K562 (cell line): ENCODE data around the gene STX12. TPM values are rescaled to one million over a fixed set of nuclear protein-coding genes. Genes with fewer than 3 reads are reported as not detected.

ENCODE experiments used
- BRCA1 ChIP-seq, 2 experiments: fragments of 450-650 bp in 1 of 2; sonication (generic) in 1 of 2; formaldehyde crosslinking in 1 of 2; IDR thresholded peaks; 2 replicates each; pipeline versions ENCODE4 v1.5.0 to v1.6.1; 2017 to 2020; ENCODE audit warnings: mild to moderate bottlenecking in 1 of 2, missing genetic modification reagents in 1 of 2
- CAMTA2 ChIP-seq: fragments of 250-450 bp; sonication (Bioruptor Pico); conservative IDR thresholded peaks from 2 replicates; pipeline ENCODE4 v1.5.1; 2022
- DDX20 ChIP-seq: fragments of 450-650 bp; IDR thresholded peaks from 2 replicates; pipeline ENCODE4 v1.6.1; 2016; ENCODE audit warnings: missing genetic modification characterization, low read depth, mild to moderate bottlenecking, missing compliant biosample characterization, moderate library complexity
- EGR1 ChIP-seq: fragments of 450-650 bp; conservative IDR thresholded peaks from 2 replicates; pipeline ENCODE4 v1.6.1; 2017; ENCODE audit warnings: mild to moderate bottlenecking
- KAT8 ChIP-seq: fragments of 450-650 bp; IDR thresholded peaks from 2 replicates; pipeline ENCODE4 v1.6.1; 2016; ENCODE audit warnings: low read depth, mild to moderate bottlenecking
- MEF2D ChIP-seq: conservative IDR thresholded peaks from 2 replicates; pipeline ENCODE4 v1.6.1; 2016; ENCODE audit warnings: low read depth, missing genetic modification characterization, missing compliant biosample characterization
- MGA ChIP-seq: fragments of 450-650 bp; IDR thresholded peaks from 2 replicates; pipeline ENCODE4 v1.6.1; 2016; ENCODE audit warnings: mild to moderate bottlenecking, moderate library complexity
- MLX ChIP-seq, 2 experiments: fragments of 450-650 bp in 1 of 2; sonication (generic) in 1 of 2; formaldehyde crosslinking; conservative IDR thresholded peaks; 2 replicates each; pipeline versions ENCODE4 v1.4.0 to v1.8.1; 2020 to 2022; ENCODE audit warnings: mild to moderate bottlenecking in 1 of 2, missing genetic modification reagents in 1 of 2
- NFYB ChIP-seq: IDR thresholded peaks from 2 replicates; pipeline ENCODE4 v1.6.1; 2011; ENCODE audit warnings: mild to moderate bottlenecking, moderate library complexity; ENCODE audit not compliant: insufficient read length; ENCODE audit errors: extremely low read depth
- PTBP1 ChIP-seq: fragments of 200-400 bp; formaldehyde crosslinking; IDR thresholded peaks from 2 replicates; pipeline ENCODE4 v1.6.1; 2017; ENCODE audit warnings: low read depth, low read length
- RAD21 ChIP-seq, 2 experiments: fragments of 250-450 bp in 1 of 2; fragments of 450-650 bp in 1 of 2; sonication (Bioruptor Pico) in 1 of 2; formaldehyde crosslinking in 1 of 2; IDR thresholded peaks in 1 of 2; conservative IDR thresholded peaks in 1 of 2; 2 replicates each; pipeline versions ENCODE4 v1.4.0 to v1.8.0; 2020 to 2022; ENCODE audit warnings: mild to moderate bottlenecking in 2 of 2, moderate library complexity in 1 of 2
- RBM25 ChIP-seq: fragments of 200-400 bp; formaldehyde crosslinking; IDR thresholded peaks from 2 replicates; pipeline ENCODE4 v1.6.1; 2018; ENCODE audit warnings: low read length, low read depth, moderate library complexity; ENCODE audit not compliant: severe bottlenecking
- SLC30A9 ChIP-seq: fragments of 250-450 bp; sonication (Bioruptor Pico); IDR thresholded peaks from 2 replicates; pipeline ENCODE4 v1.8.0; 2022; ENCODE audit warnings: mild to moderate bottlenecking, moderate library complexity
- polyA plus RNA-seq, 8 experiments: library from polyadenylated mRNA; depleted of rRNA in 4 of 8; stranded (reverse) in 5 of 8; unstranded in 3 of 8; fragments of >200 nt; fragmentation: Nextera tagmentation in 2 of 8; fragmentation: Illumina TruSeq in 1 of 8; extraction: Ambion mirVana in 2 of 8; extraction: Trizol in 1 of 8; gene quantifications; 2 replicates each; pipeline versions ENCODE4 v1.2.1 to v1.2.3, GENCODE V29; 2011 to 2014; ENCODE audit warnings: inconsistent platforms in 1 of 8, missing spikeins in 1 of 8
- total RNA-seq, 7 experiments: library from RNA; depleted of rRNA in 6 of 7; stranded (reverse); fragments of >200 nt in 6 of 7; fragmentation: Illumina TruSeq in 2 of 7; extraction: Trizol in 2 of 7; gene quantifications; 2 replicates each; pipeline versions ENCODE4 v1.2.1 to v1.2.3, GENCODE V29; 2011 to 2021; ENCODE audit warnings: low replicate concordance in 1 of 7
- TF ChIP-seq, protein P1 (sequence below): fragments of 250-450 bp; sonication (Bioruptor Pico); IDR thresholded peaks from 2 replicates; pipeline ENCODE4 v1.5.0; 2021
- TF ChIP-seq, protein P2 (sequence below): IDR thresholded peaks from 3 replicates; pipeline ENCODE4 v1.6.1; 2011; ENCODE audit warnings: borderline replicate concordance, mild to moderate bottlenecking; ENCODE audit not compliant: insufficient read length, insufficient read depth

Gene STX12
- total and polyA plus RNA-seq, 9 of the 15 experiments (the other 6 are each of a cell fraction or from before 2014, with no cell fraction given): 16.9 to 31.3 (median 25.7) TPM

DNA sequence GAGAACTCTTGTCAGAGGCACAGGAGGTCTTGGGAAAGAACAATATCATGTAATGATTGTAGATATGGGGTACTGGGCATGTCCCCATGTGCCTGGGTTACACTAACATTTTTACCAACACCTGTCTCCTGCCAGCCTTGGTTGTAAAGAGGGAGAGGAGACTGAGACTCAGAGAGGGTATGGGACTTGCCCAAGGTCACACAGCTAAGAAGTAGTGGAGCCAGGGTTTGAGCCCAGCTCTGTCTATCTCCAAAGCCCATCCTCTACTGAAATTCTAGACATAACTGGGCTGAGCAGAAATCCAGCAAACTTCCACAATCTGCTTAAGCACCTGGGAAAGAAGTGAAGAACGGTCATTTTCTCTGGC lies 96.7 kb downstream of the STX12 start (continued):
- TF ChIP-seq MGA (no peak), MLX (CRISPR knock-in tag; conservative IDR thresholded peaks at IDR 0.05) (no peak), BRCA1 (IDR thresholded peaks at IDR 0.05) (no peak), BRCA1 (CRISPR knock-in tag; IDR thresholded peaks at IDR 0.05) (no peak), EGR1 (no peak), RBM25 (peak; percentile 97), NFYB (no peak), RAD21 (CRISPR knock-in tag; conservative IDR thresholded peaks at IDR 0.05 in 1 of 2, IDR thresholded peaks at IDR 0.05 in 1 of 2) (no peak), CAMTA2 (CRISPR knock-in tag) (no peak), KAT8 (no peak), DDX20 (no peak), MEF2D (no peak), SLC30A9 (CRISPR knock-in tag) (no peak), PTBP1 (no peak)
- TF ChIP-seq, protein P1, sequence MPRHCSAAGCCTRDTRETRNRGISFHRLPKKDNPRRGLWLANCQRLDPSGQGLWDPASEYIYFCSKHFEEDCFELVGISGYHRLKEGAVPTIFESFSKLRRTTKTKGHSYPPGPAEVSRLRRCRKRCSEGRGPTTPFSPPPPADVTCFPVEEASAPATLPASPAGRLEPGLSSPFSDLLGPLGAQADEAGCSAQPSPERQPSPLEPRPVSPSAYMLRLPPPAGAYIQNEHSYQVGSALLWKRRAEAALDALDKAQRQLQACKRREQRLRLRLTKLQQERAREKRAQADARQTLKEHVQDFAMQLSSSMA (CRISPR knock-in tag): no peak
- TF ChIP-seq, protein P2, sequence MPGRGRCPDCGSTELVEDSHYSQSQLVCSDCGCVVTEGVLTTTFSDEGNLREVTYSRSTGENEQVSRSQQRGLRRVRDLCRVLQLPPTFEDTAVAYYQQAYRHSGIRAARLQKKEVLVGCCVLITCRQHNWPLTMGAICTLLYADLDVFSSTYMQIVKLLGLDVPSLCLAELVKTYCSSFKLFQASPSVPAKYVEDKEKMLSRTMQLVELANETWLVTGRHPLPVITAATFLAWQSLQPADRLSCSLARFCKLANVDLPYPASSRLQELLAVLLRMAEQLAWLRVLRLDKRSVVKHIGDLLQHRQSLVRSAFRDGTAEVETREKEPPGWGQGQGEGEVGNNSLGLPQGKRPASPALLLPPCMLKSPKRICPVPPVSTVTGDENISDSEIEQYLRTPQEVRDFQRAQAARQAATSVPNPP: no peak
